Activated CD4-positive, alpha-beta memory T cell treated with anti-CD3 and anti-CD28 coated beads, Interleukin-2, amount 10 ng/mL, durations not matched to agents 7 days and 5 days (primary cell): ENCODE results near the gene ECE1. TPM values are rescaled to one million over a fixed set of nuclear protein-coding genes. Genes with fewer than 3 reads are reported as not detected.
A peak's percentile ranks its signal among the peaks of the same experiment; 100 is the strongest.

Experiments used
- CTCF ChIA-PET: fragments of 350-600 bp; sonication (Branson Sonifier 250); formaldehyde crosslinking; loops from one replicate; lab custom pipeline; 2021; ENCODE audit warnings: antibody characterized with exemption, inconsistent platforms; lab: Charles Lee
- POLR2A ChIA-PET: fragments of 350-600 bp; sonication (Branson Sonifier 250); formaldehyde crosslinking; loops from one replicate; lab custom pipeline; 2021; ENCODE audit warnings: antibody characterized with exemption; lab: Charles Lee
- DNase-seq: peaks from one replicate; pipeline ENCODE4 v3.0.0-alpha.2; 2020
- H3K27ac Mint-ChIP-seq: one replicate; pipeline ENCODE4 v1.8.0; 2021; ENCODE audit warnings: mild to moderate bottlenecking, mixed read lengths
- H3K27me3 Mint-ChIP-seq: one replicate; pipeline ENCODE4 v1.8.0; 2021; ENCODE audit warnings: mixed read lengths
- H3K36me3 Mint-ChIP-seq: one replicate; pipeline ENCODE4 v1.8.0; 2021; ENCODE audit warnings: low read depth, mixed read lengths
- H3K4me1 Mint-ChIP-seq: one replicate; pipeline ENCODE4 v1.8.0; 2021; ENCODE audit warnings: mixed read lengths
- H3K4me3 Mint-ChIP-seq: one replicate; pipeline ENCODE4 v1.8.0; 2021; ENCODE audit warnings: mild to moderate bottlenecking, mixed read lengths
- H3K9me3 Mint-ChIP-seq: one replicate; pipeline ENCODE4 v1.8.0; 2021; ENCODE audit warnings: mixed read lengths
- total RNA-seq, 2 experiments: library from RNA; stranded (reverse); gene quantifications; one replicate each; pipeline ENCODE4 v1.2.3, GENCODE V29; 2021

The ECE1 gene
- total RNA-seq, 2 experiments from 2014 or later, result 85.3 to 87.9 TPM

GRCh38 chr1:21323091-21323490 lies 32.8 kb upstream of the ECE1 start:
- ChIA-PET CTCF (interaction anchor here (1.2 to 4.7 kb wide), 4 partner anchors 12 to 68 kb away, joined by 3 to 24 read pairs (median 8); no protein-coding TSS in a partner anchor), POLR2A (interaction anchor here (0.7 to 6.1 kb wide), 4 partner anchors 11 to 30 kb away, joined by 3 to 76 read pairs (median 16); partner anchors contain the start of gene ECE1)
- no peak for DNase-seq
- peaks cover 8% of the 10 kb centered on the region for H3K36me3 Mint-ChIP-seq
- no peak overlapping the region for H3K4me3 Mint-ChIP-seq
- no peaks in the 10 kb centered on the region for H3K9me3 Mint-ChIP-seq
- peaks cover 58% of the 10 kb centered on the region for H3K4me1 Mint-ChIP-seq
- H3K27me3 Mint-ChIP-seq, result no peaks in the 10 kb centered on the region
- peak overlapping the region; percentile 40 for H3K27ac Mint-ChIP-seq

GRCh38 chr1:21322681-21323016 lies 32.4 kb upstream of the ECE1 start:
- Mint-ChIP-seq H3K4me3 (no peak overlapping the region), H3K27me3 (no peaks in the 10 kb centered on the region), H3K9me3 (no peaks in the 10 kb centered on the region), H3K27ac (peak overlapping the region; percentile 3), H3K4me1 (peaks cover 55% of the 10 kb centered on the region), H3K36me3 (peaks cover 7% of the 10 kb centered on the region)
- DNase-seq, result no peak
- CTCF ChIA-PET, result interaction anchor here (1.2 to 4.7 kb wide), 4 partner anchors 12 to 68 kb away, joined by 3 to 24 read pairs (median 8); no protein-coding TSS in a partner anchor
- POLR2A ChIA-PET, result interaction anchor here (0.7 to 6.1 kb wide), 3 partner anchors 20 to 29 kb away, joined by 3 to 76 read pairs (median 4); partner anchors contain the start of gene ECE1

GRCh38 chr1:21321963-21322680 lies 31.9 kb upstream of the ECE1 start:
- Mint-ChIP-seq H3K4me1 (peaks cover 50% of the 10 kb centered on the region), H3K4me3 (no peak overlapping the region), H3K36me3 (peaks cover 9% of the 10 kb centered on the region), H3K9me3 (no peaks in the 10 kb centered on the region), H3K27ac (peak overlapping the region; percentile 3), H3K27me3 (no peaks in the 10 kb centered on the region)
- no peak for DNase-seq
- POLR2A ChIA-PET, result interaction anchor here (0.7 to 6.1 kb wide), 2 partner anchors 23 to 29 kb away, joined by 4 to 76 read pairs; partner anchors contain the start of gene ECE1
- CTCF ChIA-PET, result interaction anchor here (1.2 to 4.7 kb wide), 3 partner anchors 13 to 52 kb away, joined by 3 to 24 read pairs (median 7); no protein-coding TSS in a partner anchor

GRCh38 chr1:21320410-21321108 lies 30.3 kb upstream of the ECE1 start:
- no peak for DNase-seq
- H3K4me1 Mint-ChIP-seq, result peaks cover 34% of the 10 kb centered on the region
- H3K27ac Mint-ChIP-seq, result no peak overlapping the region
- CTCF ChIA-PET, result interaction anchor here (1.3 kb wide), 1 partner anchor 50 kb away, joined by 3 read pairs; no protein-coding TSS in a partner anchor
- H3K27me3 Mint-ChIP-seq, result no peaks in the 10 kb centered on the region
- H3K4me3 Mint-ChIP-seq, result no peak overlapping the region
- H3K9me3 Mint-ChIP-seq, result no peaks in the 10 kb centered on the region
- POLR2A ChIA-PET, result interaction anchor here (1.6 kb wide), 1 partner anchor 27 kb away, joined by 5 read pairs; no protein-coding TSS in a partner anchor
- H3K36me3 Mint-ChIP-seq, result peaks cover 11% of the 10 kb centered on the region

GRCh38 chr1:21319447-21320407 lies 29.5 kb upstream of the ECE1 start:
- CTCF ChIA-PET, result interaction anchor here (1.3 kb wide), 1 partner anchor 49 kb away, joined by 3 read pairs; no protein-coding TSS in a partner anchor
- Mint-ChIP-seq H3K27me3 (no peaks in the 10 kb centered on the region), H3K4me3 (no peak overlapping the region), H3K36me3 (peaks cover 11% of the 10 kb centered on the region), H3K27ac (no peak overlapping the region), H3K9me3 (no peaks in the 10 kb centered on the region), H3K4me1 (peaks cover 26% of the 10 kb centered on the region)
- POLR2A ChIA-PET, result interaction anchor here (1.6 kb wide), 1 partner anchor 27 kb away, joined by 5 read pairs; no protein-coding TSS in a partner anchor
- no peak for DNase-seq

GRCh38 chr1:21318714-21319159 lies 28.5 kb upstream of the ECE1 start:
- no peak for DNase-seq
- Mint-ChIP-seq H3K9me3 (no peaks in the 10 kb centered on the region), H3K4me1 (peaks cover 19% of the 10 kb centered on the region), H3K4me3 (no peak overlapping the region), H3K27me3 (no peaks in the 10 kb centered on the region), H3K27ac (no peak overlapping the region), H3K36me3 (peaks cover 11% of the 10 kb centered on the region)
- ChIA-PET POLR2A (no interaction called here), CTCF (no interaction called here)

DNA sequence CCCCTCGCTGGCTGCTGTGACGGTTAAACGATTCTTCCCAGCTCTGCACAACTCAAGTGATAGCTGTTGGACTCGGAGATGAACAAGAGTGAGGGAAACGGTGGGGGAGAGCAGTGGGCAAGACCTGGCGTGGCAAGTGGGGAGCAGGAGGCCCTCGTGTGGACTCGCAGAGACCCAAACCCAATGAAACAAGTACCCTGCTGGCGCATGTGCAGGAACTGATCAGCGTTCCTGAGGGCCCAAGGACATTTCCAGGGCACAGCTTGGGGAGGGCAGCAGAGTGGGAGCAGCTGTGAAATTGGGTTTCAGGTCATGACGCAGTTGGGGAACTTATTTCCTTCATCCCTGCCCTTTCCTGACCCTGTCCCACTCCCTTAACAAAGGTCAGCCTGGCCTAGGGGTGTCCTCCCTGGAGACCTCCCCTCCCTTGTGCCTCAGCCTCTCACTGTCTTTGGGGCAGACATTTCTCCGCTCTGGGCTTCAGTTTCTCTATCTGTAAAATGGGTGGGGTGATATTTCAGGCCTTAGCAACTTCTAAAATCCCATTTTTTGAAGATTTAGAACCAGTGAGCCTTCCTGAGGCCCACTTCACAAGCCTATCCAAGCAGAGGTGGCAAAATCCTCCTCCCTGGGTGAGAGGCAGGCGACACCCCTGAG lies 27.9 kb upstream of the ECE1 start:
- H3K4me3 Mint-ChIP-seq, result no peak overlapping the region
- no peaks in the 10 kb centered on the region for H3K9me3 Mint-ChIP-seq

GRCh38 chr1:21317690-21318043 lies 27.4 kb upstream of the ECE1 start:
- H3K9me3 Mint-ChIP-seq, result no peaks in the 10 kb centered on the region
- H3K27ac Mint-ChIP-seq, result no peak overlapping the region
- peaks cover 12% of the 10 kb centered on the region for H3K4me1 Mint-ChIP-seq
- H3K4me3 Mint-ChIP-seq, result no peak overlapping the region
- ChIA-PET CTCF (no interaction called here), POLR2A (no interaction called here)
- peaks cover 11% of the 10 kb centered on the region for H3K36me3 Mint-ChIP-seq
- DNase-seq, result no peak
- no peaks in the 10 kb centered on the region for H3K27me3 Mint-ChIP-seq

More for the DNA sequence above, 27.9 kb upstream of the ECE1 start:
- Mint-ChIP-seq H3K27me3 (no peaks in the 10 kb centered on the region), H3K27ac (no peak overlapping the region), H3K4me1 (peaks cover 17% of the 10 kb centered on the region), H3K36me3 (peaks cover 11% of the 10 kb centered on the region)
- POLR2A ChIA-PET, result no interaction called here
- CTCF ChIA-PET, result no interaction called here
- no peak for DNase-seq

GRCh38 chr1:21317035-21317689 lies 26.9 kb upstream of the ECE1 start:
- Mint-ChIP-seq H3K4me3 (no peak overlapping the region), H3K4me1 (peaks cover 7% of the 10 kb centered on the region), H3K27me3 (no peaks in the 10 kb centered on the region), H3K27ac (no peak overlapping the region), H3K36me3 (peaks cover 11% of the 10 kb centered on the region), H3K9me3 (no peaks in the 10 kb centered on the region)
- DNase-seq, result no peak
- POLR2A ChIA-PET, result no interaction called here
- CTCF ChIA-PET, result no interaction called here

DNA sequence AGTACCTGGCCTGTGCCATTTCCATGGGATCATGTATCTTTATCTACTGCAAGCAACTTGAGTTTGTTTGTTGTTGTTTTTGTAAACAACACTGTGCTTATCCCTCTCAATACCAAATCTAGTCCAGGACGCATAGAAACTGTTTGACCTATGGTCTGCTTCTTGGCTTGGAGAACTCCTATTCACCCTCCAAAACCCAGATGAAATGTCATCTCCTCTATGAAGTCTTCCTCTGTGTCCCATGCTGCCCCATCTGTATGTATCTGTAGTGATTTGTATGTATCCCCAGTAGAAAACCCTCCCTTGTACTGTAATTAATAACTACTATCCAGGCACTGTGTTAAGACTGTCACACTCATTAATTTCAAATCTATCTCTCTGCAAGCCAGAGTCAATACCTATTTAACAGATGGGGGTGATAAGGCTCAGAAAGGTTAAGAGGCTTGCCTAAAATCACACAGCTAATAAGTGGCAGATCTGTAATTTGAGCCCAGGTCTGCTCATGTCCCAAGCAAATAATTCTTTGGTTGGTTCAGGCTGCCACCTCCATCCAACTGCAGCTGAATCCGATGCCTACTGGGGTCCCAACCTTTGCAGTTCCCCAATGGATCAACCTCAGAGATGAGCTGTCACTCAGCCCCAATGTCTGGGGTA lies 24.6 kb upstream of the ECE1 start:
- peaks cover 13% of the 10 kb centered on the region for H3K4me1 Mint-ChIP-seq
- no peaks in the 10 kb centered on the region for H3K27me3 Mint-ChIP-seq
- peaks cover 14% of the 10 kb centered on the region for H3K36me3 Mint-ChIP-seq
- POLR2A ChIA-PET, result no interaction called here
- DNase-seq, result no peak
- no peaks in the 10 kb centered on the region for H3K9me3 Mint-ChIP-seq
- CTCF ChIA-PET, result interaction anchor here (1.1 kb wide), 1 partner anchor 82 kb away, joined by 3 read pairs; no protein-coding TSS in a partner anchor
- H3K4me3 Mint-ChIP-seq, result no peak overlapping the region
- no peak overlapping the region for H3K27ac Mint-ChIP-seq
